Germinal center (tissue), 1 donor: ENCODE measurements around the gene TEX2.

Experiments used
- DNase-seq: peaks from one replicate; pipeline ENCODE4 v3.0.0; 2012; ENCODE audit warnings: mixed read lengths, low spot score

Gene TEX2

DNA sequence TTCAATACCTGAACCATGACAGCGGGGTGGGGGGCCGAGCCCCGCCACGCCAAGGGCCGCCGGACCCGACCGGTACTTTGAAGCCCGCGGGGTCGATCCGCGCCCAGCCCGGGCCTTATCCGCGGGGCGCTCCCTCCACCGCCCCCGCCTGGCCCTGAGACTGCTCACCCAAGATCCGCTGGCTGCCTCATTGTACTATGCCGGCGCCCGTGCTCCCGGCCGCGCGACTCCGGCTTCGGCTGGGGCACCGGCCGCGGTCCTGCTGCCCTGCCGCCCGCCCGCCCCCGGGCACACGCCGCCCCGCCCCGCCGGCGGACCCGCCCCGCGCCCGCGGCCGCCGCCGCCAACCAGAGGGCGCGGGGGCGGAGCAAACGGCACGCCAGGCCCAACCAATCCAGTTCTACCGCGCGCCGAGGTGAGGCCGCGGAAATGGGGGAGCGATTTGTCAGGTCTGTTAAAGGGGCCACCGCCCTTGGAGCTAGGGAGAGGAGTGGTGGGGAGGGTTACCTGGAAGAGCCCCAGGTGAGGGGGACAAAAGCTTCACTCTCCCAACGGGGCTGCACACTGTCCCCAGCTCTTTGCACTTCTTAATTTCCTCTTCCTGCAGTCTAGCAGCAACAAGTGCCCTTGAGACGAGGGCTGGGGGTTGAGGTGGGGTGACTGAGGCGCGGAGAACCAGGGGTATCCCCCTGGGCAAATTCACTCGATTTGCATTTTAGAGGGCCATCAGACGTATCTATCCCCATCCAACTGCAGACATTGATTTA, at the start of gene TEX2:
TEX2 (minus strand) TSS at position 261 of the 767 bp plus-strand sequence. CDS start 49,043 bp downstream, outside the sequence.
- DNase-seq = peak; percentile 98

DNA sequence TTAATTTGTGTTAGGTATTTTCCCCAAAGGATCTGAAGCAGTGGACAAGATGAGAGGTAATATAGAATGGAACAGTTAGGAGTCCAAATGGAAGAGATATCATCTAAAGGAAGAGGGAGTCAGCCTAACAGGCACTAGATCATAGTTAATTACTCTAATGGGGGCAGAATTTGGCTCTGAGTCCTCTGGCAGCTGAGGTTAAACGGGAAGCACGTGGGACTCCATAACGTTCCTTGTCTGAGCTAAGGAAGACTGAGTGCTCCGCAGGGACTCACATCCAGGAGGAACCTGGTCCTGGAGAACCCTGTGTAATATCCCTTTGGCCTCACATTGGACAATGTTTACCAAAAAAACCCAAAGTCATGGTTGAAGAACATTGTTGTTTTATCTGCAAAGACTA, 46.6 kb upstream of the TEX2 start:
- no peak for DNase-seq

DNA sequence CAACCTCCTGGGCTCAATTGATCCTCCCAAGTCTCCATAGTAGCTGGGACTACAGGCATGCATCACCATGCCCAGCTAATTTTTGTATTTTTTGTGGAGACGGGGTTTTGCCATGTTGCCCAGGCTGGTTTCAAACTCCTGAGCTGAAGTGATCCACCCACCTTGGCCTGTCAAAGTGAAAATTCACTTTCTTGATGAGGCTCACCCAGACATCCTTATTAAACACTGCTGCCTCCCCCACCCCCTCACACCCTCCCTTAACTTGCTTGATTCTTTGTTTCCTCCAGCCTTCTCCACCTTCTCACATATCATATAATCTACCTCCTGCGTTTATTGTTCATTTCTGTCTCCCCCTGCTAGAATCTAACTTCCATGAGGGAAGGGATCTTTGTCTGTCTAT, 46.0 kb upstream of the TEX2 start:
- DNase-seq = no peak

- peak; percentile 77 for DNase-seq
These were observed 43.9 kb upstream of the TEX2 start for GRCh38 chr17:64306850-64307463.

DNA sequence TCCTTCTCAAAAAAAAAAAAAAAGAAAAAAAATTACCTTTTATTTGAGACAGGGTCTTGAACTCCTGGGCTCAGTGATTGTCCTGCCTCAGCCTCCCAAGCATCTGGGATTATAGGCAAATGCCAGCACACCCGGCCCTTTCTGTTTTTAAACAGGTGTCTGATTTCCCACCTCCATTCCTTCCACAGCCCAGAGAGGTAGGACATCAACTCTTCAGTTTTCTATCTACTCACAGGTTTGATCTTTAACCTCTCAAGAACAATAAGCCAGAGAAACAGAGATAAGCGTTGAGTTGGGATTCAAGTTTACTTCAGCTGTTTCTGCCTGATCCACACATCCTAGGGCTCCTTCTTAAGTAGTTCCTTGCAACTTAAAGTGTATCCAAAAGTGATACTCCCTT, 41.5 kb upstream of the TEX2 start:
- DNase-seq = no peak

DNA sequence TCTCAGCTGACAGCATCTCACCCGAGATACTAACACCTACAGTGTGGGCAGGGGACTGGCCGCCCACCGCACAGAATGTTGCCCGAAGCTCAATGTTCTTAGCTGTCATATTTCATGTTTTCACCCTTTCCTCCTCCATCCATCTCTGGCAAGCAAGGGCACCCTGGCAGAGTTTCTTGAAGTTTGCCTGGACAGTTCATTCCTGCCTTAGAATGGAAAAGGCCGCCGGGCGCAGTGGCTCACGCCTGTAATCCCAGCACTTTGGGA, 37.6 kb upstream of the TEX2 start:
- DNase-seq = no peak

- DNase-seq = no peak
These were observed 34.5 kb upstream of the TEX2 start for GRCh38 chr17:64297467-64298088.

GRCh38 chr17:64296246-64296645, 33.2 kb upstream of the TEX2 start:
- DNase-seq = no peak

GRCh38 chr17:64295146-64295545, 32.1 kb upstream of the TEX2 start:
- DNase-seq = no peak

DNA sequence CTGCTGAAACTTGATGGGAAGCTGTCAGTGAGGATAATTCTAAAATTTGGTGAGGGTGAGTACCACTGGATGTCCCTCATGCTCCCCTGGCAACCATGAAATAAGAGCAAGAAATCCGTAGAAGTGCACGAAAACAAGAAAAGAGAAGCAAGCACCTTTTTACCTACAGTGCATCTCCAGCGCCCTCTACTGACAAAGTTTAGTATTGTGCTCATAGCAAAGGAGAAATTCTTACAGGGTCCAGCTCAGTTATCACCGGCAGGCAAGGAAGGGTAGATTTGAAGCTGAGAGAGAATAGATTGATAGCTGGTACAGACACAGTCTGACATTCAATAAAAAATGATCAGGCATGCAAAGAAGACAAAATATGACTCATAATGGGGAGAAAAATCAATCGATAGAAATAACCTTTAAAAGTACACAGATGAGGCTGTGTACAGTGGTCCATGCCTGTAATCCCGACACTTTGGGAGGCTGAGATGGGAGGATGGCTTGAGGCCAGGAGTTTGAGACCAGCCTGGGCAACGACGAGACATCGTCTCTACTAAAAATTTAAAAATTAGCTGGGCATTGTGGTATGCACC, 28.3 kb upstream of the TEX2 start:
- DNase-seq = no peak

DNA sequence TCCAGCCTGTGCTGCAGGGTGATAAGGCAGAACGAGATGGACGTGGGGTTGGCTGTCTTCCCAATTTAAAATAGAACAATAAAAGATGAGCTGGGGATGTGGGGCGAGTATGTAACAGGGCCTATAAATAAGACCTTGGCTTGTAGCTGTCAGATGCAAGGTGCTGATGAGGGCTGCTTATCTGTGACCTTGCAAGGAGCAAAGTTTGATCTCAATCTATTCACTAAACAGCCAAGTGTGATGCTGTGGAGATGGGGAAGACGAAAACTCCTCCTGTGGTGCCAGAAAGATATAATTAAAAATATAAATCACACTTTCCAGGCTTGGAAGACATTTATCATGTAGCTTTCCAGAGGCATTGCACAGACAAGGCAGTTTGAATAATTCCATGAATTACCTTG, 26.7 kb upstream of the TEX2 start:
- no peak for DNase-seq

DNA sequence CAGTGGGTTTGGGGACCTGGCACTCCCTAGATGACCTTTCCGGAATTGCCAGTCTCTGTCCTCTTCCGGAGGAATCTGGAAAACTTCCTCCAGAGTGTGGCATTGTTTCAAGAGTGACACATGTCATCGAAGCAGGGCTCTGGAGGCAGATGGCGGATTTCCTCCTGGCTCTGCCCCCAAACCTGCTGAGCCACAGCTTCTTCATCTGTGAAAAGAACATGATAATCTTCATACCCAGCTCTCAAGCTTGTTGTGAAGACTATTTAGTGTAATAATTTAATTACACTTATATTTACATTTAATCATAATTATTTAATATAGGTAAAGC, 19.7 kb upstream of the TEX2 start:
- no peak for DNase-seq

DNA sequence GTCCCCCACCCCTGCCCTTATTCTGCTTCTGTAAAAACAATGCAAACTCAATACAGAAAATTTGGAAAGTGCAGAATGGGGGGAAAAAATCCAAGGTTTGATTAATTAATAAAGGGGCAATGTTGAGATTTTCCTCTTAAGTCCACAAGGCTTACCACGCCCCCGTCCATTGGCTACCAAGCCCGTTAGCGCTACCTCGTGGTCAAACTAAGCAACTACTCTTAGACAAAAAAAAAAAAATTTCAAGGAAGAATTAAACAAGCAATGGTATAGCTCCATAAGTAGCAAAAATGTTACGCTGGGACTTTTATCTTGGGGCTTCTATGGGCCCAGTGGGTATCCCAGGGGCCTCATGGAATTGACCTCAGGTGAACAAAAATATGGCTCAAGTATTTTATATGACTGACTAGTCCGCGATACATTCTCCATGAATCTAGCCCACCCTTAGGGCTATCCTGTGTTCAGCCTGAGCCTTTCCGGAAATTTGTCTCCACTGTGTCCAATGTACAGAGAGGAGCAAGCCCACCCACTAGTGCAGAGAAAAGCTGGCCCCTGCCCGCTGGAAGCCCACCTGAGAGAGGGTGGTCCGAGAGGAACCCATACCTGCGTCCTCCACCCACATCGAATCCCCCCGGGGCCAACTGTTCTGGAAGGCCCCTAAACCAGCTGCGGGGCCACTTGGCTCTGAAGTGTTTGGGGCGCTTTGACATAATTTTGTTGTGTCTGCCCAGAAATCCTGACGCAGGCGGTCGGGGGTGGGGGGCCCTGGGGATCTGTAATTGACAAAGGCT, 19.1 kb upstream of the TEX2 start:
- peak; percentile 66 for DNase-seq

- no peak for DNase-seq
These were observed 15.6 kb upstream of the TEX2 start for GRCh38 chr17:64278614-64279013.

DNA sequence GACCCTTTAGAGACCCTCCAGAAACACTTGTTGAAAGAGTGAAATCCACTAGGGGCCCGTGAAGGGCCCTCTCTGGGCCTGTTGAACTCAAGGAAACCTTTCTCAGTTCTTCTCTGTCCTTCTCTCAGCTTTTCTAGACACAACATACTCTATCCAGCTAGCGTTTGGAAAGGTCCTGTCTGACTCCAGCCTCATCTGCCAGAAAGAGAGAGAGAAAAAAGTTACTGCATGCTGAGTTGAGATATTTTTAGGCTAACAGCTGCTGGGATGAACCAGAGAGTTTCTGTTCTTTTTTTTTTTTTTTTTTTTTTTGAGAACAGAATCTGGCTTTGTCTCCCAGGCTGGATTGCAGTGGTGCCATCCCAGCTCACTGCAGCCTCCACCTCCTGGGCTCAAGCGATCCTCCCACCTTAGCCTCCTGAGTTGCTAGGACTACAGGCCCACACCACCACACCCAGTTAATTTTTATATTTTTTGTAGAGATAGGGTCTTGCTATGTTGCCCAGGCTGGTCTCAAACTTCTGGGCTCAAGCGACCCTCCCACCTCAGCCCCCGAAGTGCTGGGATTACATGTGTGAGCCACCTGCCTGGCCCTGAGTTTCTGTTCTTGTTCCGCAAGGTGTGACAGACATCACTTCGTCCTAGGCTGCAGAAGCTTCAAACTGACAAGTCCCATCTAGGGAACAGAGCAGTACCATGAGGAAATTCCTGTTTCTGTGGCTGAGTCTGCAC, 14.9 kb upstream of the TEX2 start:
- no peak for DNase-seq

- no peak for DNase-seq
These were observed 14.0 kb upstream of the TEX2 start for GRCh38 chr17:64276961-64277505.

DNA sequence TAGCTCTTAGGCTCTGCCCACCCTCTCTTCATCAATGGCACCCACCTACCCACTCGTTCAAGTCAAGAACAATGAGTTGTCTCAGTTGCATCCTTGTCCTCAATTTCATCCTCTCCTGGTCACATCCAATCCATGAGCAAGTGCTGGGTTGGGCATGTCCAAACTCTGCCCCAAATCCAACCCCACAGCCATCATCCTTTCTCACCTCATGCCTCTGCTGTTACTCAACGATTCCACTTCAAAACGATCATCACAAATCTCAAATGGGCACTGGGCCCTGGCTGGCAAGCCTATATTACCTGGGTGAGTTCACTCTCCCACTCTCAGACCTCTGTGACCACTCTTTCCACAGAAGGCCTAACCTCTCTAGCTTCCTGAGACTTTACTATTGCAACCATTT, 12.0 kb upstream of the TEX2 start:
- no peak for DNase-seq

DNA sequence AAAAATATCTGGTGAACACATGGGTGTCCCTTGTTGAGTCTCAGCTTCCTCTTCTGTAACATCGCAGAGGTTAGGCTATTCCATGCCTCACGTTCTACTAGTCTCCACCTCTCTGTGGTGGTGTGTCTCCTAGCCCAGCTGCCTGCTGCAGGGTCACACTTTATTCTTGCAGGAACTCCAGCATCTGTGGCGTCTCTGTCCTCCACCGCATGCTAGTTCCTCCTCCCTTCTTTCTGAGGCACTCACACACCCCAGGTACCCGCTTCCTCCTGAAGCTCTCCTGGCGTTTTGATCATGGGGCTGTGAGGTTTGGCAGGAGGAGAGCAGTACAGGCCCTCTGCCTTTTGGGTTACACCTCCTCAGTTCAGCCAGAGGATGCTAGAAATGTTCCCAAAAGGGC, 9.9 kb upstream of the TEX2 start:
- no peak for DNase-seq

GRCh38 chr17:64270885-64271284, 7.8 kb upstream of the TEX2 start:
- no peak for DNase-seq

DNA sequence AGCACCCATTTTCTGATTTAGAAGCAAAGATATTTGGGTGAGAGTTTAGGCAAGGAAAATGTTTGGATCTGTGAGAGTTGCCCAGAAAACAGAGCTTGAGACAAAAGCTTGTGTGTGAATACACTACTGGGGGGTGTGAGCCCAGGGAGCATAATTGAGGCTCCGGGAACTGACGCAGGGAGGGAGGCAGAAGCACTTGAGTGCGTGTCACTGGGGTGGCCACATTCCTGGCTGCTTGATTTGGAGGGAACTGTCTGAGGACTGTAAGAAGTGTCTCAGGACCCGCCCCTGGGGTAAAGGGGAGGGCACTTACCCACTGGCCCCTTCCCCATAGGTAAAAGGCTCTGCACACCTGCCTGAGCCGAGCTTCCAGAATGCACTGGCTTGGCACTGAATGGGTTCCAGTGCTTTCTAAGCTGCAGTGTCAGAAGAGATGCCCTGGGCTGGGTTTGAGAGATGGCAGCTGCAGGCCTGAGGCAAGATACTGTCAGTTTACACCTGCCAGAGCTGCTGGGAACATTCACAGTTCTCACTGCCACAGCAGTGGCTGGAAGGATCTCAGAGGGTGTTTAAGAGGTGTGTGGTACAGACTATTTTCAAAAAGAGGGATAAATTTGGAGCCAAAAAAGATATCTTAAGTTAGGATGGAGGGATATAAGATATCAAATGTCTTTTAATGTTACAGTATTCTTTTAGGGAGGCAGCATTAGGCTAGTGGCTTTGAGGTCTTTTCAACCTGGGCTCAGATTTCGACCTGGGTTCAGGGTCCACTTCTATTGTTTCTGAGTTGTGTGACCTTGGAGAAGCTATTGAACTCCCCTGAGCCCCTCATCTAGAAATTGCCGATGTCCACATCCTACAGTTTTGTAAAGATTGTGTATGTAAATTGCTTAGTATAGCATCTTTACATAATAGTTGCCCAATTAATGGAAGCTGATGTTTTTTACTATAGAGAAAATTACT, 6.9 kb upstream of the TEX2 start:
- no peak for DNase-seq
